Measurements from ENCODE around the gene CPT1B. TPM values are rescaled to one million over a fixed set of nuclear protein-coding genes. Genes with fewer than 3 reads are reported as not detected.

CPT1B gene
- total and polyA plus RNA-seq, 2 donors (not counting 1 experiment from before 2014, with no cell fraction given): 55.0 to 109 TPM

GRCh38 chr22:50540381-50540780 is 37.8 kb downstream of the CPT1B start:
- H3K27ac ChIP-seq (ENCODE audit: low read length in 2 of 2): peak overlapping the region; percentile 95 to 96
- H3K27me3 ChIP-seq (replicated peaks in 1 of 4; ENCODE audit: control extremely low read depth in 1 of 4, control insufficient read depth in 3 of 4, insufficient read depth in 4 of 4, low read length in 3 of 4): no peaks in the 10 kb centered on the region
- peak overlapping the region; percentile 66 for H3K4me2 ChIP-seq (replicated peaks; ENCODE audit: low read depth, low read length, poor library complexity, severe bottlenecking)
- TF ChIP-seq EZH2 (IDR thresholded peaks at IDR 0.05; ENCODE audit: borderline replicate concordance, insufficient read depth, low read depth, low read length, poor library complexity, severe bottlenecking): no peak
- H3K4me1 Mint-ChIP-seq: peaks cover 54% of the 10 kb centered on the region
- no peaks in the 10 kb centered on the region for H3K9me3 Mint-ChIP-seq (ENCODE audit: insufficient read depth)
- WGBS (ENCODE audit: insufficient coverage): 89% methylated on average over 9 of the region's 10 CpGs
- DNase-seq (no peak), ATAC-seq (ENCODE audit: low read depth) (no peak)
- H3K9ac ChIP-seq (ENCODE audit: low read length): peak overlapping the region; percentile 69
- no peak overlapping the region for H3K4me3 ChIP-seq (ENCODE audit: control extremely low read depth in 1 of 5, extremely low read depth in 1 of 5, insufficient read depth in 1 of 5, low read depth in 2 of 5, low read length in 4 of 5)
- no peaks in the 10 kb centered on the region for H3K9me3 ChIP-seq (ENCODE audit: control extremely low read depth in 1 of 3, control insufficient read depth in 2 of 3, insufficient read depth in 1 of 3, low read length in 2 of 3)
- intact Hi-C loops (cut with micrococcal nuclease): no loop called here
- peak overlapping the region; percentile 83 for H3K4me3 Mint-ChIP-seq
- no peak overlapping the region for H2AFZ ChIP-seq (ENCODE audit: insufficient read depth, low read depth, low read length, poor library complexity, severe bottlenecking)
- no peaks in the 10 kb centered on the region for H3K36me3 ChIP-seq (replicated peaks in 1 of 2; ENCODE audit: control extremely low read depth in 1 of 2, control insufficient read depth in 1 of 2, extremely low read depth in 1 of 2, insufficient read depth in 2 of 2, low read length in 1 of 2)
- H3K4me1 ChIP-seq (ENCODE audit: control insufficient read depth in 2 of 2, insufficient read depth in 2 of 2, low read length in 2 of 2): peaks cover 46 to 73% of the 10 kb centered on the region in 2 donors
- H3K27ac Mint-ChIP-seq: peak overlapping the region; percentile 93
- POLR2A ChIA-PET: interaction anchor here (1.1 to 4.6 kb wide), 10 partner anchors 8 to 349 kb away, joined by 3 to 104 read pairs (median 6); partner anchors contain the start of genes LMF2, SCO2, SYCE3 and TYMP
- CTCF ChIA-PET: interaction anchor here (0.6 to 6.0 kb wide), 12 partner anchors 8 to 90 kb away, joined by 3 to 81 read pairs (median 5); partner anchors contain the start of genes LMF2, NCAPH2, SCO2 and SYCE3
- H3K79me2 ChIP-seq (ENCODE audit: control insufficient read depth, insufficient read depth, low read length): peaks cover 7% of the 10 kb centered on the region
- H3K27me3 Mint-ChIP-seq: no peaks in the 10 kb centered on the region
- H4K20me1 ChIP-seq (ENCODE audit: control insufficient read depth, insufficient read depth, low read length, poor library complexity, severe bottlenecking): no peaks in the 10 kb centered on the region

GRCh38 chr22:50537765-50538164 is 40.5 kb downstream of the CPT1B start:
- intact Hi-C loops (cut with micrococcal nuclease): loop anchor here (2.0 kb wide), 1 partner anchor 25 kb away; the partner anchor contains the start of gene SYCE3
- no peaks in the 10 kb centered on the region for H4K20me1 ChIP-seq (ENCODE audit: control insufficient read depth, insufficient read depth, low read length, poor library complexity, severe bottlenecking)
- no peaks in the 10 kb centered on the region for H3K9me3 ChIP-seq (ENCODE audit: control extremely low read depth in 1 of 3, control insufficient read depth in 2 of 3, insufficient read depth in 1 of 3, low read length in 2 of 3)
- no peak for DNase-seq
- peaks cover 68% of the 10 kb centered on the region for H3K4me1 Mint-ChIP-seq
- H3K27me3 Mint-ChIP-seq: no peaks in the 10 kb centered on the region
- H3K27me3 ChIP-seq (replicated peaks in 1 of 4; ENCODE audit: control extremely low read depth in 1 of 4, control insufficient read depth in 3 of 4, insufficient read depth in 4 of 4, low read length in 3 of 4): no peaks in the 10 kb centered on the region
- H3K27ac Mint-ChIP-seq: peak overlapping the region; percentile 92
- peaks cover 7% of the 10 kb centered on the region for H3K79me2 ChIP-seq (ENCODE audit: control insufficient read depth, insufficient read depth, low read length)
- TF ChIP-seq CTCF (IDR thresholded peaks at IDR 0.05) (no peak), EZH2 (IDR thresholded peaks at IDR 0.05; ENCODE audit: borderline replicate concordance, insufficient read depth, low read depth, low read length, poor library complexity, severe bottlenecking) (no peak)
- no peak overlapping the region for H3K4me3 ChIP-seq (ENCODE audit: control extremely low read depth in 1 of 5, extremely low read depth in 1 of 5, insufficient read depth in 1 of 5, low read depth in 2 of 5, low read length in 4 of 5)
- ChIA-PET CTCF (interaction anchor here (3.7 to 6.0 kb wide), 2 partner anchors 10 to 83 kb away, joined by 23 to 81 read pairs; partner anchors contain the start of genes SCO2 and TYMP), POLR2A (interaction anchor here (1.5 kb wide), 1 partner anchor 83 kb away, joined by 3 read pairs; no protein-coding TSS in a partner anchor)
- H3K9me3 Mint-ChIP-seq (ENCODE audit: insufficient read depth): no peaks in the 10 kb centered on the region
- peak overlapping the region; percentile 32 for H2AFZ ChIP-seq (ENCODE audit: insufficient read depth, low read depth, low read length, poor library complexity, severe bottlenecking)
- peak overlapping the region; percentile 56 for H3K4me3 Mint-ChIP-seq
- WGBS (ENCODE audit: insufficient coverage): 94% methylated on average over 13 of the region's 13 CpGs
- no peak overlapping the region for H3K9ac ChIP-seq (ENCODE audit: low read length)
- no peak for ATAC-seq (ENCODE audit: low read depth)
- H3K36me3 ChIP-seq (replicated peaks in 1 of 2; ENCODE audit: control extremely low read depth in 1 of 2, control insufficient read depth in 1 of 2, extremely low read depth in 1 of 2, insufficient read depth in 2 of 2, low read length in 1 of 2): no peaks in the 10 kb centered on the region
- no peak overlapping the region for H3K4me2 ChIP-seq (replicated peaks; ENCODE audit: low read depth, low read length, poor library complexity, severe bottlenecking)
- peak overlapping the region; percentile 95 to 96 for H3K27ac ChIP-seq (ENCODE audit: low read length in 2 of 2)
- H3K4me1 ChIP-seq (ENCODE audit: control insufficient read depth in 2 of 2, insufficient read depth in 2 of 2, low read length in 2 of 2): peaks cover 39 to 72% of the 10 kb centered on the region in 2 donors
